GM19324 (cell line): ENCODE data around the gene CPNE4.
A peak's percentile ranks its signal among the peaks of the same experiment; 100 is the strongest.

ENCODE experiments used
- ATAC-seq: cut with Tn5 transposase; IDR thresholded peaks from one replicate; pipeline ENCODE4 v1.9.1; 2021; ENCODE audit warnings: mild to moderate bottlenecking, moderate library complexity; ENCODE audit not compliant: unreplicated experiment, low FRiP score

Gene CPNE4

DNA sequence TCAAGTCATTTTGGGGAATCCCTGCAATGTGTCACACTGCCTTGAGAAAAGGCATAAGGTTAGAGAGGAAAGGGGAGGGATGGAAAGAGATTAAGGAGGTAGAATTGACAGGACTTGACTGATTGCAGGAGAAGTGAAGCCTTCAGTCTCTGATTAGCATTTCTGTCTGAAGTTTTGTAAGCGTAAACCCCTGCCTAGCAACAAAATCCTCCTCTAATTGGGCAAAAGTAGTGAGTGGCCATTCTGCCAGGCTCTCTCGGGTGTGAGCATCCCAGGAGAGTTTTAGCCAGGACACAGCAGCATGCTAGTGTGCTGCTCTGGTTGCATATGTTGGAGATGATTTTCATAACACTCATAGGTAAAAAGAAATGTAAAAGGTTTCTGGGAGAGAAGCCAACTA lies 415.0 kb downstream of the CPNE4 start:
- no peak for ATAC-seq

DNA sequence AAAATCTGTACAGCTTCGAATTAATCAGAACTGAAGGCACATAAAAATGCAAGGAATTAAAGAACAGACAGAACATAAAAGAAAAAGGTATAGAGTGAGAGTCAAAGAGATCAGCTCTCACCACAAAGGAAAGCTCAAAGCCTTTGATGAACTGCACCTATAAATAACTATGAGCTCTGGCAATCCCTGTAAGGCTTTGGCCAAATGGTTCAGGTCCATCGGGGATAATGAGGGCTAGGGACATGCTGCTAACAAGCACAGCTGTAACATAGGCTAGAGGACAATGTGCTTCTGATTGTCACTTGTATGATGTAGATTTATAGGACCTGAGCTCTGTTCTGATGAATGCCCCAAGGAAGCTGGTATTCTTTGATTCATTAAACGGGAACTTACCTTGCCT lies 418.1 kb downstream of the CPNE4 start:
- ATAC-seq = no peak

DNA sequence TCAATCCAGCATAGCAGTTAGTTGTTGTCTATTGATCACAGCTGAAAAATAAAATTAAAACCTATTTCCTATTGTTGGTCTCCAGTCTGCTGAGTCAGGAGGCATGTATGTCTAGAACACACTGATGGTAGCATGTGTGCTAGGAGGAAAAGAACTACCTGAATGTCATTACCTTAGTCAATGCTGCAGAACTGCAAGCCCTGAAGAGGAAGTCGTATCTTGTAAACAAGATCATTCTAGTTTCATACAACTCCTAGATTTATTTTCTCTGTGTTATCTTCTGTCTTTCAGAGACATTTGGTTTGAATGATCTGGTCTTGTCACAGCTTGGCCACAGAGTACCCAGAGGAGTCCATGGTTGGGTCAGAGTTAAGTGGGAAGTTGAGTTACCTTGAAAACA lies 422.1 kb downstream of the CPNE4 start:
- ATAC-seq = no peak

DNA sequence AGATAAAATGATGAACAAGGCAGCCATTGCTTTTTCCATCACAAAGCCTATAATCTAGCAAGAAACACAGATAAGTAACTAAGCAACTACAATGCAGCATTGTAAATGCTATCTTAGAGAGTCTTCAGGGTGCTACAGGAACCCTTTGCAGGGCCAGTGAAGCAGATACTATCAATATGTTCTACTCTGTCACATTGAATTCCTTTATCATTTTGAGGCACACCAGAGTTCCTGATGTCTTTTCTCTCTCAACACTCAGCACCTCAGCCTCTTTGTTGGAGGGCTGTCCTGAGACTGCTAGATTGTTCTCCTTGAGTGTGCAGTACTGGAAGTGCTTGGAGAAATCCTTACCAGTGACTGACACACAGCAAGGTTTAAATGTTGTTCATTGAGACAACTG lies 424.6 kb downstream of the CPNE4 start:
- no peak for ATAC-seq

DNA sequence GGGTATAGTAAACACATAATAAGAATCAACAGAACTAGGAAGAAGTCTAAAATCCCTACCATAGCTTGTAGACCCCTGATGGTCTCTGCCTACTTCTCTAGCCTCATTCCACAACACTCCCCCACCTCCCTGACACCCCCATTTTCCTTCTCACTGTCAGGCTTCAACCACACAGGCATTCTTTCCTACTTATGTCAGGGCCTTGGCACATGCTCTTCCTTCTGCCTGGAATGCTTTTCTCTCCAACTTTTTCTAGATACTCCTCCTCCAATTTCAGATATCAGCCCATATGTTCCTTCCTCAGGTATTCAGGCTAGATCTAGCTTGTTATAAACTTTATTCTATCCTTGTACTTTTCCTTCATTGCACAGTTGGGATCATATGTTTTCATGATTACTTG lies 426.1 kb downstream of the CPNE4 start:
- no peak for ATAC-seq

DNA sequence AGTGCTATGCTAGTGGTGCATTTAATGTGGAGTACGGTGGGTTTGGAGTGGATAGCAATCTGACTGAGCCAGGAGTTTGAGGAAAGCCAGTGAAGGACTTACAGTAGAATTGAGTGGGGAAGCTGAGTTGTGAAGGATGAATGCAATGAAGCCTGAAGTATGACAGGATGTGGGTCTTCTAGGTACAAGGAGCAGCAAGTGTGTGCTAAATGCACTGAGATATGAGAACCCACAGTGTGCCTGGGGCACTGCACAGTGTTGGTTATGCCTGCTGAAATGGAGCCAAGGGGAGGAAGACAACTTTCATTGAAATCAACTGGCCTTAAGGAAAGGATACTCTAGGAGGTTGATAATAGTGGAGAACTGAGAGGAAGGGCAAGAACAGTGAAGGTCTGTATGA lies 426.5 kb downstream of the CPNE4 start:
- no peak for ATAC-seq

DNA sequence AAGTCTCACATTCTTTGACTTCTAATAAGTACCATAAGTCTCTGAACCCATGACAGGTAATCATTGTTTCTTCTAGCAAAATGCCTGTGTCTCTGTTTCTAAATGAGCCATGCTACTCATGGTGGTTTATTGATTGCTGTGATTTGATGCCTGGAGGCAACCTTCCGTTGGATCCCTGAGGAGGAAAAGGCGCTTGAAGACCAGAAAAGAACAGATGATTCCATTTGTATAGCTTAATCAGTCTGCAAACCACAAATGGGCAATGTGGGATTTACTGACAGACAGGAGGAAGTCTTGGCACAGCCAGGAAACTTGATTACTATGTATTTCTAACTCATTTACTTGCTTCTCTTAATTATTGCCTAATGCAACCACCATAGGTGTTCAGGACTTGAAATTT lies 428.9 kb downstream of the CPNE4 start:
- ATAC-seq = no peak

DNA sequence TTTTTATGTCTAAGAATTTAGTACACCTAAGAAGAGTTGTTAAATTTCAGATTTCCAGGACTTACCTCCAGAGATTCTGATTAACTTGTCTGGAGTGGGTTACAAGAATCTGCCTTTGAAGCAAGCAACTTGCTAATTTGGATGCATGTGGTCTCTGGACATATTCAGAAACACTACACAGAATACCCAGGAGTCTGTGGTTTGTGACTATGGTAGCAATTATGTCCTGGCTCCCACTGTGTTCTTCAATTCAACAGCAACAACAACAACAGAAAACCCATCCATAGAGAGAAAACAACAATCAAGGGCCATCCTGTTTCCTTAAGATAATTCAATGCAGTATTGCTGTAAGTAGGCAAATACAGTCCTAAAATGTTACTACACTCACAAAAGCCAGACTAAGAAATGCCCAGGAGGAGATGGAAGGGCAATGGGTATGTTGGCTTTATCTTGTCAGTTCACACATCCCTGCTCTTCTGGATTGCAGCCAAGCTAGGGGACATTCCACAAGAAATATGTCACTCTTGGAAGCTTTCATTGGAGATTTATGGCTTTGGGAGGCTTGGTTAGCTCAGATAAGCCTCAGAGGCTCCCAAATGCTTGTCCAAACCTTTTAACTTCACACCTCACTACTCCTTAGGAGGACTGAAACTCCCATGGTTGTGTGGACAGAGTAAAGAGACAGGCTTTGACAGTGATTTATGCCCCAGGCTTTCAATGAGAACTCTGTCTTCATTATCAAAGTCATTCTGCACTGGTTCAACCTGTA lies 432.6 kb downstream of the CPNE4 start:
- ATAC-seq = no peak

DNA sequence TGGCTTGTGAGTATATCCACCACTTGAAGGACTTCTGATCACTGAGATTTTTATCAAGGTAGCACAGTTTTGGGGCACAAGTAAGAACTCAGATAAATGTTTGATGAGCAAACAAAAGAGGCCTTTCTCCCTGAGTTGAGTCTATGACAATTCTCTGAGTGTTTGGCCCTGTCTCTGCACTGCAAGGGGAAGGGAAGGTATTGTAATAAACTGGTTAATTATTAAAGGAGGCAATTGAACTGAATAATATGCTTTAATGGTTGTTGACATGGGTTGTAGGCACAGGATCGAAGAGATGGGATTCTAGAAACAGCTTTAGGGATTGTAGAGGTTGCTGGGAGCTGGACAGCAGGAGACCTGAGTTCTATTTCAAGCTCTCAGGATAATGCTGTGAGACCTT lies 437.0 kb downstream of the CPNE4 start:
- no peak for ATAC-seq

DNA sequence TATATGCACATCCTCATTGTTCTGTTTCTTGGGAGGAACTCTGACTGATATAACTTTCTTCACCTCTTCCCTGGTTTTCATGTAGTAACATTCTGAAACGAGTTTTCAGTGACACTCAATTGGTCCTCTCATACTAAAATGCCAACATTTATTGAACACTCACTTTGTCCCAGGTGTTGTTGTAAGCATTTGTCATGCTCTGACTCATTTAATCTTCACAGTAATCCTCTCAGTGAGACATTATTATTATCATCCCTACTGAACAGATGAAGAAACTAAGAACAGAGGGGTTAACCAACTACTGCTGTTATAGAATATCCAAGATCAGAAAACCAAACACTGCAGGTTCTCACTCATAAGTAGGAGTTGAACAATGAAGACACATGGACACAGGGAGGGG lies 437.9 kb downstream of the CPNE4 start:
- ATAC-seq = no peak

DNA sequence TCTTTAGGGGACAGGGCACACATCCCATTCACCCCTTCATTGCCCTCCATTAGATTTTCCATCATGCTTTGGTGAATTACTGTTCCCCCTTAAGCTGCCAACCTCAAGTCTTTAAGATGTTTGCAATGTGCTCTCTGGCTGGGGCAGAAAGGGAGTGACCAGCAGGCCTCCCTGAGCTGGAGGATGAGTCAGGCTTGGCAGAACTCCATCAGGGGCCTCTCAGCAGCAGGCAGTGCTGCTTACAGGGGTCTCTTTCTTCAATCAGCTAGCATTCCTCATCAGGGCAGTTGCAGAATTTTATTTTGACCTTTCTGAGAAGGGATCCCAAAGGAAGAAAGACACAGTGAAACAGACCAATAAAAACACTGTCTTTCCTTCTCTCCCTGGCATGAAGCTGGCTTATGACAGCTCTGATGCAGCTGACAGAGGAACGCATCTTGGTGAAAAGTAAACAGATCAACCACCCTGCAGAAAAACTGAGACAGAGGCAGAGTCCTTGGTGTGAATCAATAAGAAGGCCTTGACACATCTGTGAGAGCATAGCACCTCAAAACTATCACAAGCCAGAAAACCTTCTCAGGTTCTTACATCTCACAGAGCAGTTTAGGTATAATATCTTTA lies 443.3 kb downstream of the CPNE4 start:
- no peak for ATAC-seq

DNA sequence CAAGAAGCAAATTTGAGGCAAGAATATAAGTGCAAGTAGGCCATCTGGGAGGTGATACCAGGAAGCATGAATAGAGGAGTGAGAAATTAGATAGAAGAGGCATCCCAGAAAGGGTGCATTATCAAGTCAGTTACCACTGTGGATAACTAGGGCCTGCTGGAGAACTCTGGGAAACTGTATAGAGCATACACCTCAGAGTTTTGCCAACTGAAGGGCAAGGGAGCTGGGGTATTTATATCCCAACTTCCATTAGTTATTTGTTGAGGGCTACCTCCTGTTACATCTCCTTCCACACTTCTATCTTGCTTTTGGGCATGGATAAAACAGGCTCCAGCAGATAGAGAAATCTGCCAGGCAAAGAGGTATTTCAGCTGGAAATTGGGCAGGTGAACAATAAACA lies 448.5 kb downstream of the CPNE4 start:
- ATAC-seq = no peak

DNA sequence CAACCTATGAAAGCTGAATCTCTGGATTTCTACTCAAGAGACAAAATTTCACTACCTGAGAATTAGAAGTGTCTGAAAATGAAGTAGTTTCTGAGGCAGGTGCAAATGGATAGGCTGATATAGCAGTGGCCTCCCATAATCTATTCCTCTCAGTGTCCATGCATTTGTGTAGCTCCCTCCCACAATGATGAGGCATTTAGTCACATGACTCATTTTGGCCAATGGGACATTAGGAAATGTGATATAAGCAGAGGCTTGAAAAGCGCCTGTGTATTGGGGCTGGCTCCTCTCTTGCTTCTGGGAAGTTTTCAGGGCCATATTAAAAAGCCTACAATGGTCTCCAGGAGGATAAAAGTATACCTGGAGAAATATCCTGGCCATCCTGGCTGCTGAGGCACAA lies 452.4 kb downstream of the CPNE4 start:
- ATAC-seq = no peak

DNA sequence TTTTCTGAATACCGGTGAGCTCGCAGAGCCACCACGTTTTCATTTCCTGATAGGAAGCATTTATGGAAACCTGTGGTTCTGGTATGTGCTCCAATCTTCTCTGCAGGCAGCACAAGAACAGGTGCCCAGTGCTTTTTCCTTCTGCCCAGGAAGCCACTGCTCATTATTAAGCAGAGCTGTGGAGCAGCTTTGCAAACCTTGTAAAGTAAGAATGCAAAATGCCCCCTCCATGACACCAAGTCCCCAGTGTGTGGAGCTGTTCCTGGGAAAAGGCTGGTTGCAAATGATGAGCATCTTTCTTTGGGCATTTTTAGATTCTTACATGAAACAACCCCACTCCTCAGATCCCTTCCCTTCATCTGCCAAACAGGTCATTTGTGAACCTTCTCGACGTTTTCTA lies 466.4 kb downstream of the CPNE4 start:
- ATAC-seq = no peak

DNA sequence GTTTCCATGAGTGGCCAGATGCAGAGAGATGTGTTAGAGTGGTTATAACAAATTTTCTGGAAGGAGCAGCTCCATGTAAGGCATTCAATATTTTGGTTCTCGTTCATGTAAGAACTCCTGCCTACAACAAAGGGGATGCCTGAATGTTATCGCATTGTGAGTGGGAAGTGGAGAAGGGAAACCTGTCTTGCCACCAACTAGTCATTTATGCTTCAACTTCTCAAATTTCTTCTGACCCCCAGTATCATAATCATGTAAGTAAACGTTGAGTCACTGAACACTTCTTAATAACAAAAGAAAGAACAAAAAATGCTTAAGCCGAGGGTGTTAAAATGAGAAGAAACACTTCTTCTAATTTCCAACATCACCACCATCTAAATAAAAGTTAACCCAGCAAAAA lies 470.0 kb downstream of the CPNE4 start:
- no peak for ATAC-seq

DNA sequence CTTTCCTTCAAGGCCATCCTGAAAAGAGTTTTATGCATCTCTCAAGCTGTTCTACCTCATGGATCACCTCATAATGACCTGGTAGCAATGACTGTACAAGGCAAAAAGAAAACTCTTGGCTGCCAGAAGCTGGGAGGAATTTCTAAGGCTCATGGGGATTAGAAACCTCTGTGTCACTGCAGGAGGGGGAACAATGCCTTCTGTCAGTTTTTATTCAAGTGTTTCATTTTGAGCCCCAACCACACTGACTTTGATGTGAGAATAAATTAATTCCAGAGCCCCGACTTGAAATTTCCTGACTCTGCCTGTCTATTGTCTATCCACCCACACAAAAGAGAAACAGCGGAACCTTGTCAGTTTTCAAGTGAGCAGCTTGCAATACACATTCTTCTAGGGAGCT lies 473.3 kb downstream of the CPNE4 start:
- ATAC-seq = no peak

DNA sequence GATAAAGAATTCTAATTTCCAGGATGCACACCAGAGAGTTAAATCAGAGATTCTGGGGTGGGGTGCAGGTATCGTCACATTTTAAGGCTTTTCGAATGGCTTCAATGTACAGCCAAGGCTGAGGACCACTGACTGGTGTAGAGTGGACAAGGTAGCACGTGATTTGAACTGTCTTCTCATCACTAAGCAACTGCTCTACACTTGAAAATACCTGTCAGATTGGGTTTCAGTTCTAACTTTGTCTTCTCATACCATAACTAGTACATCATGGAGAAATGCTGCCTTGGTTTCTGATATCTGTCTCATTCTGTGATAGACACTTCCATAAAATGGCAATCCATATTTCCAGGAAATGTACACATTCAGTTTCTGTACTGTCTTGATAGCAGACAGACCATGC lies 474.0 kb downstream of the CPNE4 start:
- ATAC-seq = no peak

DNA sequence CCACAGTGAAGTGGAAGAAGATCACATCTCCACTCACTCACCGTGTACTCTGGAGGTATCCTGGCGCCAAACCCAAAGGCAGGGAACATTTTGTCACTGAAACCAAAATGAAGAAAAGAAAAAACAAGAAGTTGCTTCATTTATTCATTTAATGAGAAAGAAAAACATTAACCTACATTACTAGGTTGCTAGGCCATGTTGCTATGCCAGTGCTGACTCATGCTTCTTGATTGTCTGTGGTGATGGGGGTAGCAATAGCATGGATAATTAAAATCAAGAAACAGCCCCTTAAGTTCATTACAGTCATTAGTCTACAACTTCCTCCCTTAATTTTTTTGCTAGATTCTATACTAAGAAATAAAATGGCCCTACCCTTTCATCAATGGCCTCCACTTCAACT lies 479.4 kb downstream of the CPNE4 start:
- ATAC-seq = no peak

DNA sequence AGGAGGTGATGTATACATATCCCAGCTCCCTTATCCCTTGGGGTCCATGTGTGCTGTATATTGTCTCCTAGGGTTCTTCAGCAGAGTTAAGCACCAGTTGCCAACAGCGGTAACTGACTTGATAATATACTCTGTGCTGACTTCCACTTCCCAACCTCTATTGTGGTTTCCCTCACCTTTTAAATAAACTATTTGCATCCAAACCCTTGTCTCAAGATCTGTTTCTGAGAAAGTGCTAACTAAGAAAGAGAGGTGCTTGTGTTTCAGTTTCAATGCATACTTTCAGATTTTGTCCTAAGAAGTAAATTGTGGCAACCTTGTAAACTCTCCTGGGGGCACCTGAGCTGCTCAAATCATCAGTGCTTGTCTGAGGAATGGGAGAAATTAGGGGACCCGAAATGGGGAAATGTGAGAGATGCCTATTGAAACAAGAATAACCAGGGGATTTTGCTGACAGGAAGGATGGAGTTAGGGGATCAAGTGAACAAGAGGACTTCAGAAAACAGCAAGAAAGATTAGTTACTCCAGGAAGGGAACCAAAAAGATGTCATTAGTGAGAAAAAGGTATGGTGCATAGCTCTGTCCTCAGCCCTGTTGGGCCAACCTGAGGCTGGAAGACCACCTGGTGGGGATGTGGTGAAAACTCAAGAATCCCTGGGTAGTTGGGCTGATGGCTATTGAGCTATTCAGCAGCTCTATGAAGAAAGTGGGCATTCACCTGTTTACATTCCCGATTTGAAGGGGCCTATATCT lies 481.1 kb downstream of the CPNE4 start:
- ATAC-seq = peak; percentile 98

DNA sequence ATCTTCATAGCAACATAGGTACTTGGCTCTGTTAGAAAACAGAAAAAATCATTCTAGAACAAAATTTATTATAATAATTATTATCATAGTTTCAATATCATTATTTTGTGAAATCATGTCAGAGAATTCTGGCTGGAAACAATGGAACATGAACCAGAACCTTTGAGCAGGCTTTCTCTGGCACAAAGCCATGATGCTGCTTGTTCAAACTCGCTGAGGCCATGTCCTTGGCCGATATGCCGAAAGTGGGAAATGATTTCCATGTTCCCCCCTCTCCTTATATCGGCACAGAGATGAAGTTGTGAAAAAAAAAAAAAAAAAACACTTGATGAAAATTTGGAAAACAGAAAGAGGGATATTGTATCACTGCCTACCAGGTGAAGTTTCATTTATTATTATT lies 483.1 kb downstream of the CPNE4 start:
- ATAC-seq = no peak

DNA sequence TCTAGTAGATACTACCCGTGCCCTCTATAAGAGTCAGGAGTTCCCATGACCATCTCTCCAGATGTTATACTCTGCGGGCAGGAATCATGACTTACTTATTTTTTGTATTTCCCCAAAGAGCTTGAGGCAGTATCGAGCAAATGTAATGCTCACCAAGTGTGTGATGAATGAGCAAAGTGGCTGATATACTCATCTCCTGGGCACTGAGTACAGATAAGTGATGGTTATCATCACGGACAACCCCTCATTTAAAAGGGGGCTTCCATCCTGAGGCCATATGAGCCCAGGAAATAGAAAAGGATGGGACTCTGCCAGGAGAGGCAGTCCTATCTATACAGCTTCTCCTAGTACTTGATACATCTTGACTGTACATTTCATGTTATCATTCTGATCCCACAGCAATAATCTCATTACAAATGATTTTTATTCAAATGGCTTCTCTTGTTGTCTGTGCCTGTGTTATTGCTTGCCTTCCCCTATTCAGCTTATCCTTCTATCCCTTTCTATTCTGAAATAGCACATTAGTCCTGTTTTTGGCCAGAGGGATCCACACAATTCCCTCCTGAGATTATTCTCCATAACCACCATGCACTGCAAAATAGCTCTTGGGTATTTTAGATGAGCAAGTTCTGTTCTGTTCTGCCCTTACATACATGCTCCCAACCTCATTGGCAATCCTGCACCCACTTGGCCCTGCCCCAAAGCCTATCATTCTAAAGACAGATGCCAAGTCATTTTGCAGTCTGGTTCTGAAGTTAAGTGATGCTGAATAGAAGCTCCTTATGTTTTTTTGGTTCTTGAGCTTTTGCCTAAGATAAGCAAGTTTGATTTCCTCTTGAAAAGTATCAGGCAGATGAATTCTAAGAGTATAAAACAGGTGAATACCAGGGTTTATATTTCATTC lies 484.0 kb downstream of the CPNE4 start:
- no peak for ATAC-seq
